Activated CD4-positive, alpha-beta T cell treated with anti-CD3 and anti-CD28 coated beads for 4 hours (primary cell): ENCODE results near the gene ADTRP.
"Not testable (repeated sequence)": the region's sequence is repeated elsewhere in the genome, so short reads cannot be mapped to it uniquely, and the experiment has no call there.

Experiments used
- DNase-seq, 2 donors: peaks; one replicate each; pipeline ENCODE4 v3.0.0-alpha.2; 2020

The ADTRP gene

DNA sequence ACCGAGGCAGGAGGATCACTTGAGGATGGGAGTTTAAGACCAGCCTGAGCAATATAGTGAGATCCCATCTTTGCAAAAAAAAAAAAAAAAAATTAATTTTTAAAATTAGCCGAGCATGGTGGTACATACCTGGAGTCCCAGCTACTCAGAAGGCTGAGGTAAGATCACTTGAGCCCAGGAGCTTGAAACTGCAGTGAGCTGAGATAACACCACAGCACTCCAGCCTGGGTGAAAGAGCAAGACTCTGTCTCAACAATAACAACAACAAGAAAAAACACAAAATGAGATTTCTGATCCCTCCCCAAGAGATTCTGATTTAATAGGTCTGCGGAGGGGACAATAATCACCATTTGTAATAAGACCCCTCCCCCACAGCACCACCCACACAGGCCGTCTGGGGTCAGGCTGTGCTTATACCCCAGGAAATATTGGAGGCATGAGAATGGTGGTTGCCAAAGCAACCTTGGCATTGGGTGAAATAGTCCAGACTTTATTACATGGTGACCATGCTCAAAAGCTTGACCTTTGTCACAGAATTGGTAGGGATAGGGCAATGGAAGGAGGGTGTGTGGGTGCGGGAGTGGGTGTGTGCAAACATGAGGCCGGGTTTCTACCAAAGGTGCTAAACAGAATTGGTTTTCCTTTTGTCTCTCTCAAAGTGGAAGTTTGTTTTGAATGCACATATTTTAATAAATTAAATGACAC is 24.4 kb upstream of the ADTRP start:
- DNase-seq = no peak

DNA sequence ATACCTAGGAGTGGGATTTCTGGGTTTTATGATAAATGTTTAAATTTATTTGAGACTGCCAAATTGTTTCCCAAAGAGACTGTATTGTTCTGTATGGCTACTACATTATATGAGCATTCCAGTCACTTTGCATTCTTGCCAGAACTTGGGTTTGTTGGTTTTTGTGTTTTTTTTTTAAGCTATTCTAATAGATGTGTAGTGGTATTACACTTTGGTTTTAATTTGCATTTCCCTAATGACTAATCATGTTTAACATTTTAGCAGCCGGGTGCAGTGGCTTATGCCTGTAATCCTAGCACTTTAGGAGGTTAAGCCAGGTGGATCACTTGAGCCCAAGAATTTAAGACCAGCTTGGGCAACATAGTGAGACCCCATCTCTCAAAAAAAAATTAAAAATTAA is 21.9 kb upstream of the ADTRP start:
- not testable (repeated sequence) for DNase-seq

DNA sequence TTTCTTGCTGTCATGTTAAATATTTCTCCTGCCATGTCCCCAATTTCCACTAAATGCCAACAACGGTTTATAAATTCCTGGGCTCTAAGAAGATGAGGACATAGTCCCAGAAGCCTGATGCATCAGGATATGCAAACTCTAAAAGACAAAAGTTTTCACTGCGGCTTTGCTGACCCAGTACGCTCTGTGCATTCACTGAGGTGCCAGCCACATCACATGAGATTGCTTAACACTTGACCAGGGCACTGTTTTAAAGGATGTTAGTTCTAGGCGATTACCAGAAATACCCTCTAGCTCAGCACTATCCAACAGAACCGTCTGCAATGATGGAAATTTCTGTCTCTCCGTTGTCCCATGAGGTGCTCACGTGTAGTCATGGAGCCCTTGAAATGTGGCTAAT is 19.9 kb upstream of the ADTRP start:
- DNase-seq = no peak

DNA sequence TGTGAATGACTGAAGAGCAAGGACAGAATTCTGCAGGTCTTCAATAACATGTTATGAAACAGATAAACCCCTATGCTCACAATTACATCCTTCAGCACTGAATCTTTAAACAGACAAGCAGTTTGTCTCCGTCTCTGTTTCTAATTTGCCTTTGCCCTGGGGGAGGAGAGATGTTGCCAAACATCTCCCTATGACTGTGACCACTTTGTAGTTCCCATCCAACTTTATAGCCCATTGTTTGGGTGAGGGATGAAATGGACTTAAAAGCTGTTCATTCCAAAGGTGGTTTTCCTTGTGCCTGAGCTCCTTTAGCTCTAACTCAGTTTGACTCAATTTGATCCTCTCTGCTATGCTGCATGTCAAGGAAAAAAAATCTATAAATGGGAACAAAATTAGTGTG is 19.5 kb upstream of the ADTRP start:
- DNase-seq = no peak

DNA sequence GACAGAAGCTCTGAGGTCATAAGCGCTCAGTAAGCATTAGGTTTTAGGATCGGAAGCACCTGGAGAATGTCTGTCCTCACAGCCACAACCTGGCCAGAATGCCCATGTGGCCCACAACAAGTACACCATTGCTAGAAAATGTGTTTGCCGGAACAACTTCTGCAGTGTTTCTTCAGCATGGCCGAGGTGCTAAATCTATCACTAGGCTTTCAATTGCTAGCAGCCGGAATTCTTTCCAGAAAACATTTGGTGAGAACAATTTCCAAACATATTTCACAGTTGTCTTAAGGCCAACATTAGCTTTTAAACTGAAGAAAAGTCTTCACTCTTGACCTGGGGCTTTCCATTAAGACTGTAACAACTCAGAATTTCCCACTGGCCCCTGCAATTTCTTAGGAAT is 18.2 kb upstream of the ADTRP start:
- no peak for DNase-seq

DNA sequence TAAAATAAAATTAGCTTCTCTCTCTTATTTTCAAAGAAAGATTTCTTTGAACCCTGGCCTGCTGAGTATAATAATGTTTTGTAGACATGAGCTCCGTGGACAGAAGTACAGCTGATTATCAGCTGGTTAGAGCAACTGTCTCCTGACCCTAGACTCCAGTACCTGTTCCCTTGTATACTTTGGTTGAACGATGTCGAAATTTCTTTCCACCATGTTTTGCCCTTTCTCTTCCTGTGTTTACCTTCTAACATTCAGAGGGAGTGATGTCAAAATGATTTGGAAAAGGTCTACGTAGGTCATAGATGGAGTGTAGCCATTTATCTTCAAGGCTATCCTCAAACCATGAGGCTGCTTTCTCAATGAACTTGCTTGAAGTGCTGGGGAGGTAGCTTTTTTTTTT is 16.8 kb upstream of the ADTRP start:
- DNase-seq = no peak

DNA sequence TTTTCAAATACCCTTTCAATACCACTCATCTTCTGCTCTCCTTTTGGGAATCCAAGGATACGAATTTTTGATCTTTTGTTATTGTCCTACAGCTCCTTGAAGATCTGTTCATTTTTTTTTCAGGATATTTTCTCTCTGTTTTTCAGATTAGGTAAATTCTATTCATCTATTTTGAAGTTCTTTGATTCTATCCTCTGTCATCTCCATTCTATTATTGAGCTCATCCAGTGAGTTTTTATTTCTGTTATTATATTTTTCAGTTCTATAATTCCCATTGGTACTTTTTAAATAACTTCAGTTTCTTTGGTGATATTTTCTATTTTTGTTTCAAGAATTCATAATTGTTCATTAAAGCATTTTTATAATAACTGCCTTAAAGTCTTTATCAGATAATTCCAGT is 14.7 kb upstream of the ADTRP start:
- no peak for DNase-seq

DNA sequence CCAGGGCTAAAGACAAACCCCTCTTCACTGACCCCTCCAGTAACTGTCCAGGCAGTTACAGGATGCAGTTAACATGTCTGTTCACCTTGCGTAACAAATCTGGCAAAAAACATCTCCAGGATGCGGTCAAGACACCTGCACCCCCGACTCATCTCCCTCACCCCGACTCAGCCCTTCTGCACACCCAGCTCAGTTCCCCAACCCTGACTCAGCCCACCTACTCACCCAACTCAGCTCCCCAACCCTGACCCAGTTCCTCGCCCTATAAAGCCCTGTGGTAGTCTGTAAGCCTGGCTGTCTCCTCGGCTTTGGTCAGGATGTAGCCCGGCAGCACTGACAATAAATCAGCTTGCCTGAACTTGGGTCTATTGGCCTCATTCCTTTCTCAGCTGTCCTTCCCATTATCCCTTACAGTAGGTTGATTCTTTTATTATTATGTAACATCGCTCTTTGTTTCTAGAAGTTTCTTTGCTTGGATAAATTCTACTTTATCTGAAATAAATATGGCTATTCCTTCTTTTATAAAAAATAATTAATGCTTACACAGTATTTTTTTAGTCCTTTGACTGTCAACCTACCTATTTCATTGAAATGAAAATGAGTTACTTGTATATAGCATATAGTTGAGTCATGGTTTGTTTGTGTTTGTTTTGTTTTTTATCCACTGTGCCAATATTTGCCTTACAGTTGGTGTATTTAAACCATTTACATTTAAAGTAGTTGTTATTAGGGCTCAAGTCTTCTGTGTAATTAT is 12.9 kb upstream of the ADTRP start:
- no peak for DNase-seq

DNA sequence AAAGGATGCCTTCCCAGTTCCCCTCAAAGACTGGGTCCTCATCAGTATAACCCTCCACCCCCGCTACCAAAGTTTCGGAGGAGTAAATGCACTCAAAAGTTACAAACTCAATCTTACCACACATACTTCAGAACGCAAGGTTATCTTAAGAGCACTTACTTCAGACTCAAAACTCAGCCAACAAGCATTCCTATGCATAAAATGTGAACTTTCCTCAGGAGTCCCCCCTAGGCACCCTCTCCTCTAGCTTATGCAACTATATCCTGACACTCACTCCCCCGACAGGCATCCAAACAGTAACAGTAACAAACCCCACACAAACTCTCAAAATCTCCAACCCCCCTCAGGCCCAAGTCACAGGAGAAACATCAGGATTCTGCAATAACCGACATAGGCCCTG is 11.1 kb upstream of the ADTRP start:
- DNase-seq = no peak

DNA sequence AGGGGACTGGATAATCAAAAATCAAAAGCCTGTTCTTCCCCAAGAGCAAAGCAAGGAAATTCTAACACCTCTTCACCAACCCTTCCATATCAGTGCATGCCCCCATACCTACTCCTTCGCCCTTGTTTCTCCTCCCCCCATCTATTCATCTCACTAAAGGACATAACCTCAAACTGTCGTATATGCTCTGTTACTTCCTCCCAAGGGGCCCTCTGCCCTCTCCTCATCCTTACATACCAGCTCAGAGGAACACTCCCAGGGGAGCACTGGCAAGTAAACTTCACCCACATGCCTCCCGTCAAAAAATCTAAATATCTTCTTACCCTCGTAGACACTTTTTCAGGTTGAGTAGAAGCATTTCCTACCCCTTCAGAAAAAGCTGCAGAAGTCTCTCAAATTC is 9.4 kb upstream of the ADTRP start:
- DNase-seq = no peak

DNA sequence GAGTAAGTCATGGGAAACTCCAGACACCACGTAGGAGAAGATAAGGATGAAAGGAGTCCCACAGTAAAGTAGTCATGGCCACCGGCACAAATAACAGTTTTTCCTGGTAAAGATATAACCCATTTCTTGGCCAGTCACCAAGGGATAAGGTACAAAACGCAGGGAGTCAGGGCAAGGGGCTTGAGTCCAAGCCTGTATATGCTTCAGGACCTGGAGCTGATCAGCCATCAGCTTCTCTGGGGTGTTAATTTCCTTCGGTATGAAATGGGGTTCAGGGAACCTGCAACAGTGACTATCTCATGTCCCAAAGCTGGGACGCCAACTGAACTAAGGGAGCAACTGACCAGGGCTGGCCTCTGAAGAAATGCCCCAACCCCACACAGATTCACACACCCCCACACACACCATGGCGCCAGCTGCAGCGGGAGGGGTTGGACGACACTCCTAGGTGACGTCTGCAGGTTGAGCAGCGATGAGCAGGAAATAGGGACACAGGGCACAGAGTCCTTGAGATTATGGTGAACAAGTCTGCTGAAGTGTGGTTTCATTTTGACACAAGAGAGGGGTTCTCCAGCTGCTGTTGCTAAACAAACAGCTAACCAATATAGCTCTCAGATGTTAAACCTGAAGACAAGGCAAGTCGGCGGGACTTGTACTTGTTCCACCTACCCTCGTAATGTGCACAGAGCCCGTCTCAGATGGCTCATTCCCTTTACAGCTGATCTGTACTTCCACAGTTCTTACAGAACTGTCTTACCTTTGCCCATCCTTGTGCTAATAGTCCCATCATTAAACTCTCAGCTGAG is 7.4 kb upstream of the ADTRP start:
- peak; percentile 11 to 17 for DNase-seq

DNA sequence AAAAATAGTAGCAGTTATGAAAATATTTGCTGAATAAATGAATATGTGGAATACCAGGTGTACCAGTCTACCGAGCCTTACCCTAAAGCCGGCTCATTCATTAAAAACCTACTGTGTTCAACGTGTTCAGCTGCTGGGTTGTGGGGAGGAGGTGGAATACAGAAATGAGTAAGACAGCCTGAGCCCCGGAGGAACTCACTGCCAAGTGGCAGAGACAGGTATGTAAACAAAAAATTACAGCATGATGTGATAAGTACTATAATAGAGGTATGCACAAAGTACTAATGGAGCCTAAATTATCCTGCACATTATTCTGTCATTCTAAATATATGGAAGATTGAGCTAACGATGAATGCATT is 6.8 kb upstream of the ADTRP start:
- peak in 1 of 2 donors; percentile 8 for DNase-seq

DNA sequence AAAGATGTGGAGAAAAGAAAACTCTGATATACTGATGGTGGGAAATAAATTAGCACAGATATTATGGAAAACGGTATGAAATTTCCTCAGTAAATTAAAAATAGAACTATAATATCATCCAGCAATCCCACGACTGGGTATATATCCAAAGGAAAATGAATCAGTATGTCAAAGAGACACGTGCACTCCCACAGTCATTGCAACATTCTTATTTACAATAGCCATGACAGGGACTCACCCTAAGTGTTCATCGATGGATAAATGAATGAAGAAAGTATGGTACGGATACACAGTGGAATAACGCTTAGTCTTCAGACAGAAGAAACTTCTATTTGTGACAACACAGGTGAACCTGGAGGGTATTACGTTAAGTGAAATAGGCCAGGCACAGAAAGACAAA is 5.7 kb upstream of the ADTRP start:
- DNase-seq = no peak

DNA sequence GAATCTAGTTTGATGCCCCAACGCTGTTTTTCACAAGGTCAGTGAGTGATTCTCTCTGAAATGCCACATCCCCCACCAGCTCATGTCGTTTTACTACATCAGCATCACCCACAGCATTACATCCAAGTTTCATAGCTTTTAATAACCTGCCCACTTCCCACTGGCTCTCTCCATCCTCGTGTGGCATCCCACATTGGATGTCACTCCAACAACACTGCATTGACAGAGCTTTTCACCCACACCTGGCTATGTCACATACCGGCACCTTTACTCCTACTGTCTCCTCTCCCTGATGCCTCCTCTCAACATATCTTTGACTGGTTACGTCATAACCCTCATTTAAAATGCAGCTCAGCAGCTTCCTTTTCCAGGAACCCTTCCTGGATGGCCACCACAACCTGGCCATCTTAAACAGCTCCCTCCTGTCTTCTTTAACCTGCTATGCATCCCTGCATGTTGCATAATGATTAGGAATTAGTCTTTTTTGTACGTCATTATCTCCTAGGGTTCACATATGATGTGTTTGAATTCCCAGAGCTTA is 5.0 kb upstream of the ADTRP start:
- no peak for DNase-seq

DNA sequence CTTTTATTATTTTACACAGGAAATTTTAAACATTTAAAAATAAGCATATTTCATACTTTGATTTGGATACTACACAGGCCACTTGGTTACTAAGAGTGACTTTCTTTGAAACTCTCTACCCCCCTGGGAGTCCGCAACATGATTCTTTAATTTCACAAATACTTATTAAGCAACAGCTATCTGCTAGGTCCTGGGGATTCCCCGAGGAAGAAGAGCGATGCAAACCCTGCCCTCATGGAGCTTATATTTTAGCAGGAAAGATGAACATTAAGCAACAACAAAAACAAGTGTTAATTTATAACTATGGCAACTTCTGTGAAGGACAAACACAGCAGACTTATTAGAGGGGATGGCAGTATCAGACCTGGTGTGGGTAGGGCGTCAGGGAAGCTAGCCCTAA is 3.9 kb upstream of the ADTRP start:
- no peak for DNase-seq

DNA sequence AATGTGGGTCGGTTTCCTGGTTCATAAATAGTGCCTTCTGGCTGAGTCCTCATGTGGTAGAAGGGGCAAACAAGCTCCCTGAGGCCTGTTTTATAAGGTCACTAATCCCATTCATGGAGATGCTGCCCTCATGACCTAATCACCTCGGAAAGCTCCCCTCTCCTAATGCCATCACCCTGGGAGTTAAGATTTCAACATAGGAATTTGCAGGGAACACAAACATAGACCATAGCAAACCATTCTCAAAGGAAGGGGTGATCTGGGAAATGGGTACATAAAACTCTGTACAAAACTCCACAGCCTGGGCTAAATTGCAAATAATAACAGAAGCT is 1.5 kb upstream of the ADTRP start:
- DNase-seq = no peak

DNA sequence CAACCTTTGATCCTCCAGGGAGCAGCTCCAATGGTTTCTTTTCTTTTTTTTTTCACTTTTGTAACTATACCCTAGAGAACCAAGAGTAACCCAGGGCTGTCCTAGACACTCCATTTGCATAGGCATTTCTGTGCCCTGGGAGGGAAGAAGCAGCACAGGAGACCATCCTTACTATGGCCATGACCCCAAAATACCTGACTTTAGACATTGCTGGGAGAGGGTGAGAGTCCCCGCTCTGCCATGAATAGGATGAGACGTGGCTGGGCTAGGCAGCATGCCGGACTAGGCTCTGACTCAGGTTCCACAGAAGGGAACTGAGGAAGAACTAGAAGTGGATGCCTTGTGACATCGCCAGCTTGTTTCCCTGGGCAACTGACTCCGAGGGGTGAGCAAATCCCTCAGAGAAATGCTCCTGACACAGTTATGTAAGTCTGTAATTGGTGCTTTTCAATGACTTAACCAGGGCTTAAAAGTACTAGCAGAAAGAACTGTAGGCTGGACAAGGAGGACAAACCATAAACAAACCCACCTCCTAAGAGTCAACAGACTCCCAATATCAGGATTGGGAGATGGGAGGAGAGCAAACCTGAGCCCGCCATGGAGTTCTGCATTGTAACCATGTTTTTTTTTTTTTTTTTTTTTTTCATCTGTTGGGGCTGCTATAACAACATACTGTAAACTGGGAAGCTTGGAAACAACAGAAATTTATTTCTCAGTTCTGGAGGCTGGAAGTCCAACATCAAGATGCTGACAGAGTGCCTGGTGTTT is 910 bp upstream of the ADTRP start:
- DNase-seq = no peak

DNA sequence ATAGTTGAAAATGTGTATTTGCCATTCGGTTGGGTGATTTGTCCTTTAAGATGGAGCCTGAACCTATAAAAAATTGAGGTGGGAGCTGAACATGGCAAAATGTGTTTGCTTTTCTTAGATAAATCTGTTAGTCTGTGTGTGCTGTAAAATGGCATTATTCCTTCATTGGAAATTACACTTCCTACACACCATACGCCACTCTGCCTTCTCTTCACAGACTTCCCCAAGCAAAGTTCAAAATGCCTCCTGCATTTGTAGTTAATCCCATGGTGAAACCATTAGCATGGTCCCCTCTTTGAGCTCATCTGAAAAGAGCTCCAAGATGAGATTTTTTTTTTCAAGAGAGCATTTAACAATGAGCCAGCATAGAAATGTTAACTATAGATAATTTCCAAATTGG is 567 bp downstream of the ADTRP start:
- DNase-seq = no peak

DNA sequence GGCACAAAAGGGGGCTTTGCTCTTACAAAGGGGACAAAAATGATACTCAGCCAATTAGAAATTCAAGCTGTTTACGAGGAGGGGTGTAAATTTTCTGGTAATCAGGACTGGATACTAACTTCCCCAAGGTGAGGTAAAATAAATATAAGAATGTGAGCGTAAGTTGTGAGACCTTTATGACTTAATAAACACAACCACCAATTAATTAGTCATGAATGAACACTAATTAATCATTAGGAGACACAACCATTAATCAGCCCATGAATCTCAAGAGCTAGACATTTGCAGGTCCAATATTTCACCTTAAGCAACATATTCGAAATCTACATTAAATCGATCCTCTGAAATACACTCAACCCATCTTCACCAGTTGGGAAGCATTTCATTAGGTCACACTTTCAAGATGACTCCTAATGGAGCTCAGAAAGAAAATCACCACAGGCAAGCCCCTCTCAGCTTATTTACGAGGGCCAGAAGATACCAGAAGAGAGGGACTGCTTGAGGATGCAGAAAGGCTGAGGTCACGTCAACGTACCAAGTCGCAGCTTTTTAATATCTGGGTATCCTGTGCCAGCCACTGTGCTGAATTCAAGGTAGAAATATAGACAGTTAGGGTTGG is 2.7 kb downstream of the ADTRP start:
- no peak for DNase-seq

DNA sequence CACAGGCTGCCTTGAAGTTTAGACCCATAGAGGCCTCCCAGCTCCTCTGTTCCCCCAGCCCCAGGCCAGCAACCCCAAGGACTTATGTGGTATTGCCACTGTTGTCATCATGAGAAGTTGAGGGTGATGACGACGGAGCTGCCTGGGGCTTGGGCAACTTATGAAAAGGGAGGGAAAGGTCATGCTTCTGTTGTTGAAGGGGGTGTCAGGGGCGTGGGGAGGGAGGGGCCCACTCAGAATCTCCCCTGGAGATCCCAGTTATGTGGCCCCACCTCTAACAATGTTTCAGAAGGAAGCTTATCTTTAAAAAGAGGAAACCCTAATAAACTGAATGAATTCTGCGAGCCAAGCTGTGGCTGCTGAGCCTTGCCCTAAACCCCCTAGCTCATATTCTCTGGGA is 4.2 kb downstream of the ADTRP start:
- no peak for DNase-seq

DNA sequence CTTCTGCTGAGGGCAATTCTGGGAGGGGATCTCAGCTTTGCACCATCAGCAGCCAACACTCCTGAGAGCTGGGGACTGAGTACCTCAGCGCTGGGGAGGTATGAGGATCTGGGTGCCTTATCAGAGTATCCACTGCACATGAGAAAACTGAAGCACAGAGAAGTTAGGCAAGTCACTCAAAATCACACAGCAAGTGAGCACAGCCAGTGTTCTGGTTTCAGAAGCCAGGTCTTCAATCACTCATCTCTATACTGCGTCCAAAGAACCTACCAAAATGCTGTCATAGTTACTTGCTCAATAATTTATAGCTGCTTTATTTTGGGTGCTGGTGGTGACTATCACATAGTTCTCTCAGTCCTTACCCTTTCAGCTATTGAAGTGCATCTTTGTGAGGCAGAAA is 5.0 kb downstream of the ADTRP start:
- no peak for DNase-seq

DNA sequence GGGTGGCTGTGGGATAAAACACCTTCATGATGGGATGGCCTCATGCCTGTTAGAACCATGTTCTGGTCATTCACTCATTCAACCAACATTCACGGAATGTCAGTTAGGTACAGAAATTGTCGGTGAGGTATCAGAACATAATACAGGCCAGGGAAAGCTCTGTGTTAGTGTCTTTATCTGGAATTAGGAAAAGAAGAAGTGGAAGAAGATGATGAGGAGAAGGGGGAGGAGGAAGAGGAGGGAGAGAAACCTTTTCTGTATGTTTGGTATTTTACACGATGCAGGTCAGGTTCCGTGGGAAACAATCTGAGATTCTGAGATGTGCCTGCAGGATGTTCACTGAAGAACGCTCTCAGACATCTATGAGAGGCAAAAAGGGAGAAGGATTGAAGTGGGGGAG is 5.6 kb downstream of the ADTRP start:
- DNase-seq = no peak
